ENCODE measurements around the gene SERPINB10. TPM values are rescaled to one million over a fixed set of nuclear protein-coding genes. Genes with fewer than 3 reads are reported as not detected.

Gene SERPINB10
- total and polyA plus RNA-seq, 2 of the 8 experiments (the other 6 are each of a cell fraction or from before 2014, with no cell fraction given): not detected

- Histone ChIP-seq H2BK120ac (replicated peaks; ENCODE audit: low read depth, low read length) (no peak overlapping the region), H2AFZ (ENCODE audit: low read length) (no peak overlapping the region), H3K4ac (replicated peaks; ENCODE audit: insufficient read length, low read depth, low read length) (no peak overlapping the region), H3K9me3 (ENCODE audit: insufficient read depth in 2 of 2, low read depth in 1 of 2, low read length in 1 of 2) (no peaks in the 10 kb centered on the region), H4K5ac (ENCODE audit: insufficient read length, low read depth, low read length) (no peak overlapping the region), H3K27ac (ENCODE audit: low read depth, low read length) (no peak overlapping the region), H2BK15ac (ENCODE audit: low read length) (no peak overlapping the region), H3K23me2 (ENCODE audit: low read depth, low read length) (no peaks in the 10 kb centered on the region), H4K20me1 (replicated peaks in 1 of 2; ENCODE audit: control insufficient read depth in 1 of 2, insufficient read depth in 2 of 2, low read length in 2 of 2) (no peaks in the 10 kb centered on the region), H3K4me3 (ENCODE audit: extremely low read depth in 1 of 4, insufficient read depth in 2 of 4, low read depth in 3 of 4, low read length in 4 of 4) (no peak overlapping the region), H3K4me1 (replicated peaks in 1 of 4; ENCODE audit: control insufficient read depth in 3 of 4, insufficient read depth in 4 of 4, low read length in 3 of 4) (no peaks in the 10 kb centered on the region), H3K4me2 (ENCODE audit: insufficient read depth in 1 of 2, low read depth in 2 of 2, low read length in 2 of 2) (no peak overlapping the region), H4K8ac (ENCODE audit: extremely low read depth, insufficient read depth, low read length) (no peak overlapping the region), H4K91ac (replicated peaks; ENCODE audit: insufficient read length, low read length) (no peak overlapping the region), H3K18ac (ENCODE audit: extremely low read depth, low read length) (no peak overlapping the region), H2BK20ac (ENCODE audit: low read length) (no peak overlapping the region), H2AK5ac (ENCODE audit: low read depth, low read length) (no peak overlapping the region), H3K23ac (ENCODE audit: insufficient read length) (no peak overlapping the region), H3K79me1 (ENCODE audit: low read depth, low read length) (no peaks in the 10 kb centered on the region), H2BK12ac (ENCODE audit: low read depth, low read length) (no peak overlapping the region), H3K27me3 (replicated peaks in 1 of 4; ENCODE audit: control insufficient read depth in 3 of 4, extremely low read depth in 1 of 4, insufficient read depth in 3 of 4, low read length in 3 of 4) (no peaks in the 10 kb centered on the region), H3K9ac (replicated peaks in 1 of 4; ENCODE audit: extremely low read depth in 1 of 4, low read depth in 3 of 4, low read length in 3 of 4) (no peak overlapping the region), H3K14ac (ENCODE audit: insufficient read length) (no peak overlapping the region), H3K36me3 (ENCODE audit: control insufficient read depth in 2 of 4, insufficient read depth in 4 of 4, low read length in 3 of 4) (no peaks in the 10 kb centered on the region), H2BK5ac (ENCODE audit: low read depth, low read length) (no peak overlapping the region), H3K79me2 (ENCODE audit: control insufficient read depth in 1 of 2, insufficient read depth in 2 of 2, low read length in 2 of 2) (no peaks in the 10 kb centered on the region), H3K56ac (replicated peaks; ENCODE audit: insufficient read length, low read depth, low read length) (no peak overlapping the region)
- FAIRE-seq: no peak
- 94% methylated on average over 3 of the region's 3 CpGs; no CpG with 5 or more reads in 1 of the 2 experiments for WGBS, 2 experiments (ENCODE audit: extremely low coverage in 1 of 2, insufficient coverage in 1 of 2, insufficient read length in 1 of 2, insufficient replicate concordance in 2 of 2, low coverage in 1 of 2, low lambda C conversion rate in 2 of 2, missing lambda C conversion rate in 1 of 2)
- TF ChIP-seq CEBPB (IDR thresholded peaks at IDR 0.05; ENCODE audit: low read depth, low read length): peak; percentile 57; the same call in 1 of the 2 replicates
- TF ChIP-seq GABPA (IDR thresholded peaks at IDR 0.05; ENCODE audit: borderline replicate concordance, insufficient read depth, low read length): no peak
- no peak for DNase-seq (ENCODE audit: low read depth in 1 of 2, low spot score in 2 of 2)
- CTCF ChIA-PET (ENCODE audit: partially characterized antibody): interaction anchor here (0.5 to 1.7 kb wide), 3 partner anchors 116 to 139 kb away, joined by 3 to 5 read pairs (median 3); no protein-coding TSS in a partner anchor
- POLR2A ChIA-PET (ENCODE audit: partially characterized antibody): no interaction called here
Measured at GRCh38 chr18:63878343-63878742, 29.4 kb upstream of the SERPINB10 start.

All from H1 (cell line).